Measurements from ENCODE around the gene PHF5A. TPM values are rescaled to one million over a fixed set of nuclear protein-coding genes. Genes with fewer than 3 reads are reported as not detected.

The PHF5A gene
- total RNA-seq, 1 donor from 2014 or later, result 74.3 TPM

DNA sequence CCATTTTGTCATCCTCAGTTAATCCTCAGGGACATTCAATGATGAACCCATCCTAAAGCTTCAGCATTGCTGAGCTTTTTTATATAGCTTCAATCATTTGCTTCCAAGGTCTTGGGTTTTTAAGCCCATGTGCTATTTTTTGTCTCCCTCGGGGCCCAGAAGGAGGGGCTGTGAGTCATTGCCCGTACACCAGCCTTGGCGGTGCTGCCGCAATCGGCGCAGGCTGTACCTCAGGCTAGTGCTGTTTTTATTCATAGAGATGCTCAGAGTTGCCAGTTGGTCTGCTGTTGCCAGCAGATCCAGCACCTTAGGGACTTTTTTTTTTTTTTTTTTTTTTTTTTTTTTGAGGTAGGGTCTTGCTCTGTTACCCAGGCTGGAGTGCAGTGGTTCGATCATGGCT is 35.9 kb upstream of the PHF5A start:
- H3K4me1 Mint-ChIP-seq (ENCODE audit: low read depth), result no peaks in the 10 kb centered on the region
- H3K27ac Mint-ChIP-seq, result no peak overlapping the region
- no peak for DNase-seq (ENCODE audit: low spot score)
- H3K27me3 Mint-ChIP-seq (ENCODE audit: low read depth), result no peaks in the 10 kb centered on the region
- intact Hi-C loops (cut with micrococcal nuclease), result no loop called here
- H3K36me3 Mint-ChIP-seq (ENCODE audit: low read depth), result peaks cover 30% of the 10 kb centered on the region
- H3K4me3 Mint-ChIP-seq (ENCODE audit: low read depth), result no peak overlapping the region
- H3K9me3 Mint-ChIP-seq, result no peaks in the 10 kb centered on the region

DNA sequence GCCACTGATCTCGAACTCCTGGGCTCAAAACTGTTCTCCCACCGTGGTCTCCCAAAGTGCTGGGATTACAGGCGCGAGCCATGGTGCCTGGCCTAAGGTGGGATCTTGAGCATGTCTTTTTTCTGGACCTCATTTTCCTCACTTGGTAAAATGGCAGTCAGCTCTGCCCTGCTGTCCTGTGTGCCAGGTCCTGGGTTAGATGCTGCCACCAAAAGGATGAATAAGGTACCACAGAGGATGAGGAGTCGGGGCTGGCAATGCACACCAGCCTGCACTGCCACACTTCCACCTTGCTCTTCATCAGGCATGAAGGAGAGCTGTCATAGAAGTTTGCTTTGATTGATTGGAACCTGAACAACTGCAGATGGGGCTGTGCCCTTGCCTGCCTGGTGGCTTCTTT is 32.7 kb upstream of the PHF5A start:
- Mint-ChIP-seq H3K27ac (no peak overlapping the region), H3K4me3 (ENCODE audit: low read depth) (no peak overlapping the region), H3K4me1 (ENCODE audit: low read depth) (no peaks in the 10 kb centered on the region), H3K9me3 (no peaks in the 10 kb centered on the region), H3K36me3 (ENCODE audit: low read depth) (peaks cover 21% of the 10 kb centered on the region), H3K27me3 (ENCODE audit: low read depth) (no peaks in the 10 kb centered on the region)
- no peak for DNase-seq (ENCODE audit: low spot score)
- intact Hi-C loops (cut with micrococcal nuclease), result no loop called here

DNA sequence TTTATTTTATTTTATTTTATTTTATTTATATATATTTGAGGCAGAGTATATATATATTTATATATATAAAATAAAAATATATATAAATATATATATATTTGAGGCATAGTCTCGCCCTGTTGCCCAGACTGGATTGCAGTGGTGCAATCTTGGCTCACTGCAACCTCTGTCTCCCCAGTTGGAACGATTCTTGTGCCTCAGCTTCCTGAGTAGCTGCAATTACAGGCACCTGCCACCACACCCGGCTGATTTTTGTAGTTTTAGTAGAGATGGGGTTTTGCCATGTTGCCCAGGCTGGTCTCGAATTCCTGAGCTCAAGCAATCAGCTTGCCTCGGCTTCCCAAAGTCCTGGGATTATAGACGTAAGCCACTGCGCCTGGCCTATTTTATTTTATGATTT is 31.8 kb upstream of the PHF5A start:
- intact Hi-C loops (cut with micrococcal nuclease), result no loop called here

DNA sequence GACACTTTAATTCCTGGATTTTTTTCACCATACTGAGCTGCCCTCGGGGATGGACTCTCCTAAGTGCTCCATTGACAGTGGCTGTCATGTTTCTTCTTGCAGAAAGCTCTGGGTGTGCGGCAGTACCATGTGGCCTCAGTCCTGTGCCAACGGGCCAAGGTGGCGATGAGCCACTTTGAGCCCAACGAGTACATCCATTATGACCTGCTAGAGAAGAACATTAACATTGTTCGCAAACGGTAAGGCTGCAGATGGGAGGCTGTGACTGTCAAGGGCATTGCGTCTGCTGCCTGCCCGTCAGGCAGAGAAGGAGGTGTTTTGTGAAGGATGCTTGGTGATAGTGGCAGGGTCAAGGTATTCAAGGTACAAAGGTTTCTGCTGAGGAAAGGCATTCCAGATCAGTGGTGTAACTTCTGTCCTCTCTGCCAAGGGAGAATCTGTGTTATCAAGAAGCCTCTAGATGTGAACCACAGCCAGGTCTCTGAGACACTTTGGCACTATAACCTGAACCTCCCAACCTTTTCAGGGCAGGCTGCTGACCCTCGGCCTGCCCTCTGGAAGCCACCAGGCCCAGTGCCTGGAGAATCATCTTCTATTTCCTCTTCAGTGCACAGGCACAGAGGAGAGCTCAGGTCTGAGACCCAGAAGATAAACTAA is 31.3 kb upstream of the PHF5A start:
- Mint-ChIP-seq H3K27me3 (ENCODE audit: low read depth) (no peaks in the 10 kb centered on the region), H3K36me3 (ENCODE audit: low read depth) (peaks cover 20% of the 10 kb centered on the region), H3K27ac (no peak overlapping the region), H3K9me3 (no peaks in the 10 kb centered on the region), H3K4me1 (ENCODE audit: low read depth) (no peaks in the 10 kb centered on the region), H3K4me3 (ENCODE audit: low read depth) (no peak overlapping the region)
- intact Hi-C loops (cut with micrococcal nuclease), result no loop called here
- DNase-seq (ENCODE audit: low spot score), result no peak

More for the DNA sequence above, 31.8 kb upstream of the PHF5A start:
- H3K27ac Mint-ChIP-seq, result no peak overlapping the region
- H3K27me3 Mint-ChIP-seq (ENCODE audit: low read depth), result no peaks in the 10 kb centered on the region
- no peaks in the 10 kb centered on the region for H3K4me1 Mint-ChIP-seq (ENCODE audit: low read depth)
- DNase-seq (ENCODE audit: low spot score), result no peak
- no peak overlapping the region for H3K4me3 Mint-ChIP-seq (ENCODE audit: low read depth)
- peaks cover 21% of the 10 kb centered on the region for H3K36me3 Mint-ChIP-seq (ENCODE audit: low read depth)
- H3K9me3 Mint-ChIP-seq, result no peaks in the 10 kb centered on the region

DNA sequence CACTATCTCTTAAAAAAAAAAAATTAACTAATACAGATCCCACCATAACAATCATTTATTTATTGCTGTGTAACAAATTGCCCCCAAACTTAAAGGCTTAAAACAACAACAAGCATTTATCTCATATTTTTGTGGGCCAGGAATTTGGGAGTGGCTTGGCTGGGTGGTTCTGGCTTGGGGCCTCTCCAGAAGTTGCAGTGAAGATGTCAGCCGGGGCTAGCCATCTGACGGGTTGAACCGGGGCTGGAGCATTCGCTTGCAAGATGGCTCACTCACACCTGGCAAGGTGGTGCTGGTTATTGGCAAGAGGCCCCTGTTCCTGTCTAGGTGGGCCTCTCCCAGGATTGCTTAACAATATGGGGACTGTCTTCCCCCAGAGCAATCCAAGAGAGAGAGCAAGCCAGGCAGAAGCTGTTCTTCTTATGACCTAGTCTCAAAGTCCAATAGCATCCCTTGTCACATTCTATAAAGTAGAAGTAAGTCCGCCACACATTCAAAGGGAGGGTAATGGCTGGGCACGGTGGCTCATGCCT is 29.9 kb upstream of the PHF5A start:
- Mint-ChIP-seq H3K36me3 (ENCODE audit: low read depth) (peaks cover 16% of the 10 kb centered on the region), H3K4me1 (ENCODE audit: low read depth) (no peaks in the 10 kb centered on the region), H3K9me3 (no peaks in the 10 kb centered on the region), H3K27me3 (ENCODE audit: low read depth) (no peaks in the 10 kb centered on the region), H3K27ac (no peak overlapping the region), H3K4me3 (ENCODE audit: low read depth) (no peak overlapping the region)
- no peak for DNase-seq (ENCODE audit: low spot score)
- intact Hi-C loops (cut with micrococcal nuclease), result no loop called here

DNA sequence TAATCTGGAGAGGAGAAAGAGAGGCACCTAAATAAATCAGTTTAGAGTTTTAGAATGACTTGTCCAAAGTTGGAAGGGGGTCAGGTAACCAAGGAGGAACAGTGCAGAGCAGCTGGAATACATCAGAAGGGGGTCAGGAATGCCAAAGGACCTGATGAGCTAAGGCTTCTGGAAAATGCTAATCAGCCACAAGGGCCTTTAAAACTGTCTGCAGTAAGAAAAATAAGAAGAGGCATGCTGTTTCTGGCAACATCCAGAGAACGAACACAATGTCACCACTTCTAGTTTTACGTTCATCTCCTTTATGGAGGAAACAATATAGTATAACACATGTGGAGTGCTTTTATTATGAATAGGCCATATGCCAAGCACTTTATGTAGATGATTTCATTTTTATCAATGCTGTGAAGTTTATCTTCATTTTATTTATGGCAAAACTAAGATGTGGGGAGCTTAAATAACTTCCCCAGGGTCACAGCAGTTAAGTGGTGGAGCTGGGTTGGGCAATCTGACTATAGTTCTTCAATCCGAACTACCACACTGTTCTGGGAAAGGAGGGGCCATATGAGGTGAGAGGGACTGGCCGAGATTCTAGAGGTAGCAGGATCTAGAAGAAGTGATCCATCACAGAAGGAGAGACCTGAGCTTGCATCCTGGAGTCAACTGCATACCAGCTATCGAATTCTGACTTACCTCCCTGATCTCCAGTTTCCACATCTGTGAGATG is 23.0 kb upstream of the PHF5A start:
- no peak for DNase-seq (ENCODE audit: low spot score)
- Mint-ChIP-seq H3K4me1 (ENCODE audit: low read depth) (peaks cover 4% of the 10 kb centered on the region), H3K36me3 (ENCODE audit: low read depth) (no peaks in the 10 kb centered on the region), H3K9me3 (no peaks in the 10 kb centered on the region), H3K4me3 (ENCODE audit: low read depth) (no peak overlapping the region), H3K27me3 (ENCODE audit: low read depth) (no peaks in the 10 kb centered on the region), H3K27ac (no peak overlapping the region)
- intact Hi-C loops (cut with micrococcal nuclease), result no loop called here

DNA sequence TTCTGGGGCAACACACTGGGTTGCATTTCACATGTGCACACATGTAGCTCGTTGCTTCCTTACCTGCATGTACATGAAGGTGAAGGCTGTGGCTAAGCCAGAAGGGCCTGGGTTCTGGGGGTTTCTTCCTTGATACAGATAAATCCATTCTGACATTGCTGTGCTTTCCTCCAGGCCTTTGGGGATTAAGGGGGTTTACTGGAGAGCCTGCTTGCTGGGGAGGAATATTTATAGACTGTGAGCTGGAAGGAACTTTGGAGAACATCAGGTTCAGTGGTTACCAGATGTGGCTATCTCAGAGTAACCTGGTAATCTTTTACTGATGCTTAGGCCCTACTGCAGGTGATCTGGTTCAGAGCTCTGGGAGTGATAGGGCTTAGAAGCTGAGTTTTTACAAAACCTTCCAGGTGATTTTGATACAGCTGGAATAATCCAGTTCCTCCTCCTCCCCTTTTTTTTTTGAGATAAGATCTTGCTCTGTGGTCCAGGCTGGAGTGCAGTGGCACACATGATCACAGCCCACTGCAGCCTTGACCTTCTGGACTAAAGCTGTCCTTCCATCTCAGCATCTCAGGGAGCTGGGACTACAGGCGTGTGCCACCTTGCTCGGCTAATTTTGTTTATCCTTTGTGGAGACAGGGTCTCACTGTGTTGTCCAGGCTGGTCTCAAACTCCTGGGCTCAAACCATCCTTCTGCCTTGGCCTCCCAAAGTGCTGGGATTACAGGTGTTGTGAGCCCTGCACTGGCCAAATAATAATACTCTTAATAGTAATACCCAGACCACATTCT is 20.3 kb upstream of the PHF5A start:
- Mint-ChIP-seq H3K4me3 (ENCODE audit: low read depth) (no peak overlapping the region), H3K4me1 (ENCODE audit: low read depth) (peaks cover 6% of the 10 kb centered on the region), H3K27me3 (ENCODE audit: low read depth) (no peaks in the 10 kb centered on the region), H3K36me3 (ENCODE audit: low read depth) (no peaks in the 10 kb centered on the region), H3K9me3 (no peaks in the 10 kb centered on the region), H3K27ac (peak overlapping the region; percentile 46)
- no peak for DNase-seq (ENCODE audit: low spot score)
- intact Hi-C loops (cut with micrococcal nuclease), result no loop called here

DNA sequence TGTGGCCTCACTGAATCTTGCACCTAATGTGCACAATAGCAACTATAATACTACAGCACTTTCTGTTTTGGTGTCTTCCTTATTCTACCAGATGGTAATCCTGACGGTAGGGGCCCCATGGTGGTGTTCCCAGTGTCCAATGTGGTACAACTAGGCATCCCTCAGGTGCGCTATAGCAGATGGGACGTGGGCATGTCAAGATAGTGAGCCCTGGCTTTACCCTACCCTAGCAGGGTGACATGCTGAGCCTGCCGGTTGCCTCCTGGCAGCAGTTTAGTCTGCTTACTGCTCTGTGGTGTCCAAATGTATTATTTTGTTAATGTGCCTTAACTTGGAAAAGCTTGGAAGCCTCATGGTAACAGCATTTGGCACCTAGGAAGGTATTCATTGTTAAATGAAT is 19.6 kb upstream of the PHF5A start:
- H3K36me3 Mint-ChIP-seq (ENCODE audit: low read depth), result no peaks in the 10 kb centered on the region
- no peak for DNase-seq (ENCODE audit: low spot score)
- H3K4me3 Mint-ChIP-seq (ENCODE audit: low read depth), result no peak overlapping the region
- no peak overlapping the region for H3K27ac Mint-ChIP-seq
- peaks cover 6% of the 10 kb centered on the region for H3K4me1 Mint-ChIP-seq (ENCODE audit: low read depth)
- intact Hi-C loops (cut with micrococcal nuclease), result no loop called here
- H3K9me3 Mint-ChIP-seq, result no peaks in the 10 kb centered on the region
- H3K27me3 Mint-ChIP-seq (ENCODE audit: low read depth), result no peaks in the 10 kb centered on the region

DNA sequence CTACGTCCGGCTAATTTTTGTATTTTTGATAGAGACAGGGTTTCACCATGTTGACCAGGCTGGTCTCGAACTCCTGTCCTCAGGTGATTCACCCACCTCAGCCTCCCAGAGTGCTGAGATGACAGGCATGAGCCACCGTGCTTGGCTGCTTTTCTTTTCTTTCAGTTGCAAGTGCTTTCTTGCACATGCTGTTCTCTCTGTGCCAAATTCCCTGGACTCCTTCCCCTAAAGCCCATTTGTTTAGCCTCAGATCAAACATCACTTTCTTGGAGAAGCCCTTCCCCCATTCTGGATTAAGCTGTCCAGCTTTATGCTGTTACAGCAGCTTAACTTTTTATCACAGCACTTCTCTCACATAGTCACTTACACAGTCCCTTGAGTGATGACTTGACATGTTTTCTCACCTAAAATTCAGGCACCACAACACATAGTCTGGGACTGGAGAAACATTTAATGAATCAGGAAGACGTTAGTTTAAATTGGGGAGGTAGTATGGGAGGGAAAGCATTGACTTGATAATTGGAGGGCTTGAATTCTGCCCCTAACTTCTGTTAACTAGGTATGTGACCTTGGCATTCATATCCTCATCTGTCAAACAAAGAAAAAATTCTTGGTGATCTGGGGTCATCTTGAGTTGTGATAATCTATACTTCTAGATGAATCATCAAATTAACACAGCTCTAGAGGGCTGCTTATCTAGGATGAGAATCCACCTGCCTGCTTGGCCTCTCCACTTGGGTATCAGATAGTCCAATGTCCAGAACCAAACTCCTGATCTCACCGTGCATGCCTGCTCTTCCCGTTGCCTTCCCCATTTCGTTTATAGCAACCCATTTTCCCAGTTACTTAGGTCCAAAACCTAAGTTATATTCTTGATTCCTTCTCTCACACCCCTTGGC is 18.8 kb upstream of the PHF5A start:
- DNase-seq (ENCODE audit: low spot score), result no peak
- H3K9me3 Mint-ChIP-seq, result no peaks in the 10 kb centered on the region
- no peak overlapping the region for H3K4me3 Mint-ChIP-seq (ENCODE audit: low read depth)
- H3K36me3 Mint-ChIP-seq (ENCODE audit: low read depth), result no peaks in the 10 kb centered on the region
- intact Hi-C loops (cut with micrococcal nuclease), result no loop called here
- H3K27me3 Mint-ChIP-seq (ENCODE audit: low read depth), result no peaks in the 10 kb centered on the region
- H3K4me1 Mint-ChIP-seq (ENCODE audit: low read depth), result peaks cover 11% of the 10 kb centered on the region
- H3K27ac Mint-ChIP-seq, result no peak overlapping the region

DNA sequence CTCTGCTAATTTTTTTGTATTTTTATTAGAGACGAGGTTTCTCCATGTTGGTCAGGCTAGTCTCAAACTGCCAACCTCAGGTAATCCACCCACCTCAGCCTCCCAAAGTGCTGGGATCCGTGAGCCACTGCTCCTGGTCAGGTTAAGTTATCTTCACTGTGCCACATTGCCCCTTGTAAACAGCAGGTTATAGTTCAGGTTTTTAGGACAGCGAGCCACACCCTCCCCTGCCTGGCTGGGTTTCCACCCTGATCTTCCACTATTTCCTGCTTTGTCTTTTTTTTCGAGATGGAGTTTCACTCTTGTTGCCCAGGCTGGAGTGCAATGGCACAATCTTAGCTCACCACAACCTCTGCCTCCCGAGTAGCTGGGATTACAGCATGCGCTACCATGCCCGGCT is 16.5 kb upstream of the PHF5A start:
- H3K36me3 Mint-ChIP-seq (ENCODE audit: low read depth), result no peaks in the 10 kb centered on the region
- no peaks in the 10 kb centered on the region for H3K9me3 Mint-ChIP-seq
- intact Hi-C loops (cut with micrococcal nuclease), result no loop called here
- no peak overlapping the region for H3K4me3 Mint-ChIP-seq (ENCODE audit: low read depth)
- no peak for DNase-seq (ENCODE audit: low spot score)
- no peaks in the 10 kb centered on the region for H3K27me3 Mint-ChIP-seq (ENCODE audit: low read depth)
- H3K27ac Mint-ChIP-seq, result no peak overlapping the region
- peaks cover 12% of the 10 kb centered on the region for H3K4me1 Mint-ChIP-seq (ENCODE audit: low read depth)

DNA sequence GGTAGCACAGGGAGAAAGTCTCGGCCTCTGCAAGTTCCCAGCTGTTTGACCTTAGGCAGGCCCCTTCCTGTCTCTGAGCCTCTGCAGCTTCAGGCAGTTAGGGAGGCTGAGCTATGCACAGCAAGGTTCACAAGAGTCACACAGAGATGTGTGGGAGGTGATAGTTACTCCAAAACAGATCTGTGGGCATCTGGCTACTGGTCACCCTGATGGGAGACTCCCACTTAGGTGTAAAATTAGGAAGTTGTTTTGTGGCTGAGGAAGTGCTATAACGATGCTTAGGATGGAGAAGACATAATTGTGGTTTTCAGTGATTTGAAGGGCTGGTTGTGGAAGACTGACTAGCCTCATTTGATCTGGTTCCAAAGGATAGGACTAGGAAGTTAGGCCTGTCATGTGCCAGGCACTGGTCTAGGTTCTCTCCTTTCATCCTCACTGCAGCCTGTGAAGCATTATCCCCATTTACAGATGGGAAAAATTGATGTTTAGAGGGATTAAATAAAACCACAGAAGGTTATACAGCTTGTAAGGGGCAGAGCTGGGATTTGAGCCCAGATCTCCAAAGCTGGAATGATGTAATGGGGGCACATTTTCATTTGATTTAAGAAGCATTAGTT is 13.9 kb upstream of the PHF5A start:
- no peak for DNase-seq (ENCODE audit: low spot score)
- intact Hi-C loops (cut with micrococcal nuclease), result no loop called here
- no peak overlapping the region for H3K4me3 Mint-ChIP-seq (ENCODE audit: low read depth)
- peak overlapping the region; percentile 1 for H3K27ac Mint-ChIP-seq
- no peaks in the 10 kb centered on the region for H3K9me3 Mint-ChIP-seq
- H3K4me1 Mint-ChIP-seq (ENCODE audit: low read depth), result peaks cover 10% of the 10 kb centered on the region
- no peaks in the 10 kb centered on the region for H3K27me3 Mint-ChIP-seq (ENCODE audit: low read depth)
- H3K36me3 Mint-ChIP-seq (ENCODE audit: low read depth), result no peaks in the 10 kb centered on the region

DNA sequence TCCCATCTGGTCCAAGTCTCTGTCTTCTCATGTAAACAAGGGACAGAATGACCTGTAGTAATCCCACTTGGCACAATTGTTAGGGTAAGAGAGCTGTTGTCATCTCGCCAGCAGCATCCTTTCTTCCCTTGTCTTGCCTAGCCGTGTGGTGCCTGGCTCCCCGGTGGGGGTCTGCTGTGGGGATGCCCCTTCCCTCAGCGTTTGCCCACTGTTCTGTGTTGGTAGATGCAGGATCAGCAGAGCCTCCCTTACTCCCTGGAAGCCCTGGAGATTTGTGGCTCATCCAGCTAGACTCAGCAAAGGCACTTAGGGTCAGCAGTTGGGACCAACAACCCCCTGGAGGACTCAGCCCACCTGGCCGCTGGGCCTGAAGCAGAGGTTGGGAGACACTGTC is 13.4 kb upstream of the PHF5A start:
- intact Hi-C loops (cut with micrococcal nuclease), result no loop called here
- Mint-ChIP-seq H3K4me3 (ENCODE audit: low read depth) (no peak overlapping the region), H3K4me1 (ENCODE audit: low read depth) (peaks cover 10% of the 10 kb centered on the region), H3K27ac (no peak overlapping the region), H3K36me3 (ENCODE audit: low read depth) (no peaks in the 10 kb centered on the region), H3K9me3 (no peaks in the 10 kb centered on the region), H3K27me3 (ENCODE audit: low read depth) (no peaks in the 10 kb centered on the region)
- DNase-seq (ENCODE audit: low spot score), result no peak
